Calu3 (cell line): ENCODE results near the gene ANKS3. TPM values are rescaled to one million over a fixed set of nuclear protein-coding genes. Genes with fewer than 3 reads are reported as not detected.

Source experiments
- Bru-seq: library from RNA; stranded (reverse); fragments of 400-500 nt; gene quantifications from one replicate; lab custom pipeline; 2021; lab: Mats Ljungman, UMichigan
- BruChase-seq, 2 experiments: library from RNA; stranded (reverse); fragments of 400-500 nt; gene quantifications; one replicate each; lab custom pipeline; 2021; lab: Mats Ljungman, UMichigan
- BruUV-seq: library from RNA; stranded (reverse); fragments of 400-500 nt; replicated peaks from 2 replicates; lab custom pipeline; 2021; lab: Mats Ljungman, UMichigan
- CTCF ChIA-PET: fragments of 300-600 bp; sonication (Branson Sonifier 250); formaldehyde crosslinking; loops from one replicate; lab custom pipeline; 2022; ENCODE audit warnings: antibody characterized with exemption; lab: Charles Lee
- DNase-seq: peaks from one replicate; pipeline ENCODE4 v3.0.0; 2022
- H3K27ac Mint-ChIP-seq: one replicate; pipeline ENCODE4 v1.8.0; 2022; ENCODE audit warnings: mixed read lengths; ENCODE audit not compliant: unreplicated experiment
- H3K27me3 Mint-ChIP-seq: one replicate; pipeline ENCODE4 v1.8.0; 2022; ENCODE audit warnings: mixed read lengths; ENCODE audit not compliant: unreplicated experiment
- H3K36me3 Mint-ChIP-seq: one replicate; pipeline ENCODE4 v1.8.0; 2022; ENCODE audit warnings: mild to moderate bottlenecking, moderate library complexity, mixed read lengths; ENCODE audit not compliant: insufficient read depth, unreplicated experiment
- H3K4me1 Mint-ChIP-seq: one replicate; pipeline ENCODE4 v1.8.0; 2022; ENCODE audit warnings: mild to moderate bottlenecking, low read depth, mixed read lengths; ENCODE audit not compliant: unreplicated experiment
- H3K4me3 Mint-ChIP-seq: one replicate; pipeline ENCODE4 v1.8.0; 2022; ENCODE audit warnings: mild to moderate bottlenecking, low read depth, moderate library complexity, mixed read lengths; ENCODE audit not compliant: unreplicated experiment
- H3K9me3 Mint-ChIP-seq: one replicate; pipeline ENCODE4 v1.8.0; 2022; ENCODE audit warnings: low read depth, mixed read lengths; ENCODE audit not compliant: unreplicated experiment
- intact Hi-C: fragments of 100-400 bp; cut with micrococcal nuclease; formaldehyde crosslinking; loops from one replicate; pipeline ENCODE4 v1.10.0; 2022; ENCODE audit not compliant: unreplicated experiment
- long read RNA-seq: library from polyadenylated mRNA; stranded (forward); transcript quantifications from one replicate; pipeline ENCODE4 v2.0.0, GENCODE V29; 2022
- total RNA-seq: library from RNA; stranded (reverse); gene quantifications from 2 replicates; pipeline ENCODE4 v1.2.3, GENCODE V29; 2022
- TF ChIP-seq, protein P1 (sequence below): fragments of 200-600 bp; IDR thresholded peaks from one replicate; pipeline ENCODE4 v1.8.0; 2022; ENCODE audit warnings: antibody characterized with exemption; ENCODE audit not compliant: unreplicated experiment

ANKS3 gene, protein sequence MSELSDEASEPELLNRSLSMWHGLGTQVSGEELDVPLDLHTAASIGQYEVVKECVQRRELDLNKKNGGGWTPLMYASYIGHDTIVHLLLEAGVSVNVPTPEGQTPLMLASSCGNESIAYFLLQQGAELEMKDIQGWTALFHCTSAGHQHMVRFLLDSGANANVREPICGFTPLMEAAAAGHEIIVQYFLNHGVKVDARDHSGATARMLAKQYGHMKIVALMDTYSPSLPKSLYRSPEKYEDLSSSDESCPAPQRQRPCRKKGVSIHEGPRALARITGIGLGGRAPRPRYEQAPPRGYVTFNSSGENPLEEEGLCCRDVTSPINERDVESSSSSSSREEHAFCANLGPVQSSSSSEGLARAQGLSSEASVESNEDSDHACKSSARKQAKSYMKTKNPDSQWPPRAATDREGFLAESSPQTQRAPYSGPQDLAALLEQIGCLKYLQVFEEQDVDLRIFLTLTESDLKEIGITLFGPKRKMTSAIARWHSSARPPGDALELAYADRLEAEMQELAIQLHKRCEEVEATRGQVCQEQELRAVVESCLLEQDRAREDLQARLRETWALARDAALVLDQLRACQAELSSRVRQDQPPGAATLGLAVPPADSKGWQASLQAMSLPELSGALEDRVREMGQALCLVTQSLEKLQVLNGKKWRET
- total RNA-seq (44.7 and 46.9 TPM in 2 replicates), Bru-seq, nascent RNA (percentile 70 among the genes with signal in this experiment), BruChase-seq, experiment 1, labeled RNA remaining after a 6-hour chase (percentile 80 among the genes with signal in this experiment), BruChase-seq, experiment 2, labeled RNA remaining after a 2-hour chase (percentile 74 among the genes with signal in this experiment)
- long read RNA-seq, partial matches to known transcripts, result 5 of 71 reads
- long read RNA-seq, other reads (novel, unspliced or antisense), result 63 of 71 reads

DNA sequence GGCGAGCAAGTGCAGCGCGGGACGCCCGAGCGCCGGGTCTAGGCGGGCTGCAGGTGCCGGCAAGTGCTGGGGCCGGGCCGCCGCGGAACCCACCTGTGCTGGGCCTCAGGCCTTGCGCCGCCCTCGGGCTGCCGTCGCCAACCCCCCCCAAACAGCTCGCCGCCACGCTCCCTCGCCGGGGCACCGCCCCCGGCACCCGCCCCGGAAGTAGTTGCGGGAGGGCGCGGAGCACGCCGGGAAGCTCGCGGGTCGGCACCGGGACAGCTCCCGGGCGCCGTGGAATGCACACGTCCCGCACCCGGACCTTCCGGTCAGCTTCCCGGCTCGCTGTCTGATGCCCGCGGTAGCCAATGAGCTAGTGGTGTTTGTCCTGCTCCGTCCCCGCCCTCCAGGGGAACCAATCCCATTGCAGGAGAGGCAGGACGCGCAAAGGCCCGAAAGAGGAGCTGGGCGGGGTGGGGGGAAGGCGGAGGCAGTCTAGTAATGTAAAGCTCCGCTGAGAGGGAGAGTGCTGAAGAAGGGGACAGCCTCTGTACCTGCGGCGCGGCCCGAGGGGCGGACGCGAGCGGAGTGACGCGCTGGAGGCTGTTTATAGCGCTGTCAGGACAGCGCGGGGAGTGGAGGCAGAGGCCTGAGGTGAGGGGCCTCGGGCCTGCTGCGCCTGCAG, at the start of gene ANKS3, which contains the start of gene DNAAF8:
Gene ANKS3, minus strand, starts transcription at position 209 of the 667 bp plus-strand sequence. CDS start 4,122 bp downstream, outside the sequence.
Gene DNAAF8, plus strand, starts transcription at position 475 of the 667 bp plus-strand sequence. CDS start 1,978 bp downstream, outside the sequence.
- TSS peak; percentile 34 for BruUV-seq
- DNase-seq, result peak; percentile 98
- Mint-ChIP-seq H3K27ac (peak within 1 kb of the TSS; percentile 97), H3K36me3 (peaks cover 37% of the 10 kb centered on the region), H3K9me3 (no peaks in the 10 kb centered on the region), H3K27me3 (peaks cover 14% of the 10 kb centered on the region), H3K4me3 (peak within 1 kb of the TSS; percentile 99), H3K4me1 (peaks cover 17% of the 10 kb centered on the region)
- TF ChIP-seq, protein P1, sequence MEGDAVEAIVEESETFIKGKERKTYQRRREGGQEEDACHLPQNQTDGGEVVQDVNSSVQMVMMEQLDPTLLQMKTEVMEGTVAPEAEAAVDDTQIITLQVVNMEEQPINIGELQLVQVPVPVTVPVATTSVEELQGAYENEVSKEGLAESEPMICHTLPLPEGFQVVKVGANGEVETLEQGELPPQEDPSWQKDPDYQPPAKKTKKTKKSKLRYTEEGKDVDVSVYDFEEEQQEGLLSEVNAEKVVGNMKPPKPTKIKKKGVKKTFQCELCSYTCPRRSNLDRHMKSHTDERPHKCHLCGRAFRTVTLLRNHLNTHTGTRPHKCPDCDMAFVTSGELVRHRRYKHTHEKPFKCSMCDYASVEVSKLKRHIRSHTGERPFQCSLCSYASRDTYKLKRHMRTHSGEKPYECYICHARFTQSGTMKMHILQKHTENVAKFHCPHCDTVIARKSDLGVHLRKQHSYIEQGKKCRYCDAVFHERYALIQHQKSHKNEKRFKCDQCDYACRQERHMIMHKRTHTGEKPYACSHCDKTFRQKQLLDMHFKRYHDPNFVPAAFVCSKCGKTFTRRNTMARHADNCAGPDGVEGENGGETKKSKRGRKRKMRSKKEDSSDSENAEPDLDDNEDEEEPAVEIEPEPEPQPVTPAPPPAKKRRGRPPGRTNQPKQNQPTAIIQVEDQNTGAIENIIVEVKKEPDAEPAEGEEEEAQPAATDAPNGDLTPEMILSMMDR, result no peak
- CTCF ChIA-PET, result interaction anchor here (0.5 to 1.6 kb wide), 10 partner anchors 12 to 364 kb away, joined by 3 to 5 read pairs (median 4); partner anchors contain the start of genes MGRN1 and ZNF500
- intact Hi-C loops, result loop anchor here (10.0 kb wide), 1 partner anchor 221 kb away; the partner anchor contains the start of gene SEC14L5

DNA sequence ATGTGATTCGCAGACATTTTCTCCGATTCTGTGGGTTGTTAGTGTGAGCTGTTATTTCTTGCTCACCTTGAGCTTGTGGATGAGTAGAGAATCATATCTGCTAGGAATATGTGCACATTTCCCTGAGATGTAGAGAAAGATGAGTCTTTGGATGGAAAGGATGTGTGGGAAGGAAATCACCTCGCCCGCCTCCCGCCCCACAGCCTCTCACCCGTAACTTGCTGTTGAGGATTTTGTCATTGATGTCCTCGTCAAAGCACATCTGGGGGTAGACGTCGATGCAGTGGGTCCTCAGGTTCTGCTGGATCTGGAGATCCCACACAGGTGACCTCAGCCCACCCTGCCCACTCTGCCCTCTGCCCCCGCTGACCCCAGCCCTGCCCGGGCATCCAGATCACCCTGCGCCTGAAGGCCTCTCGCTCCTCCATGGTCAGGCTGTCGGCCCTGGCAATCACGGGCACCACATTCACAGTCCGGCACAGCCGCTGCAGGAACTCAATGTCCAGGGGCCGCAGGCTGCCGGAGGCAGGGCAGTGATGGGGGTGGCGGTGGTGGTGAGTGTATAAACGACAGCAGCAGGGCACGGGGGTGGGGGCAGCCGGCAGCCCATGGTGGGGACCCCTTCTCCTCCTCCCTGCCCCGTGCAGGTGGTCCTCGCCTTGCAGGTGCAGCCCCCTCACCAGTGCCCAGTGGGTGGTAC, 49.3 kb upstream of the ANKS3 start:
- no TSS peak for BruUV-seq
- no peak overlapping the region for H3K4me3 Mint-ChIP-seq
- CTCF ChIA-PET, result no interaction called here
- TF ChIP-seq, protein P1, result no peak
- no peaks in the 10 kb centered on the region for H3K36me3 Mint-ChIP-seq
- no peaks in the 10 kb centered on the region for H3K27me3 Mint-ChIP-seq
- H3K9me3 Mint-ChIP-seq, result no peaks in the 10 kb centered on the region
- intact Hi-C loops, result no loop called here
- no peak overlapping the region for H3K27ac Mint-ChIP-seq
- no peak for DNase-seq
- H3K4me1 Mint-ChIP-seq, result peaks cover 9% of the 10 kb centered on the region

DNA sequence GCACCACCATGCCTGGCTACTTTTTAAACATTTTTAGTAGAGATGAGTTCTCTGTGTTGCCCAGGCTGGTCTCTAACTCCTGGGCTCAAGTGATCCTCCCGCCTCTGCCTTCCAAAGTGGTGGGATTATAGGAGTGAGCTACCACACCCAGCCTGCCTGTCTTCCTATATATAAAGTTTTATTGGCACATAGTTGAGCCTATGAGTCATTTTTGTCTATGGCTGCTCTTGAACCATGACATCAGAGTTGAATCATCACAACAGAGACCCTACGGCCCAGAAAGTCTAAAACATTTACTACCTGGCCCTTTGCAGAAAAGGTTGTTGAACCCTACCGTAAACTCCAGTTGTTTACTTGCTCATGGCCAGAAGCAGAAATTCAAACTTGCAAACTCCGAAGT, 46.2 kb upstream of the ANKS3 start:
- Mint-ChIP-seq H3K27ac (no peak overlapping the region), H3K9me3 (no peaks in the 10 kb centered on the region), H3K4me3 (no peak overlapping the region), H3K36me3 (no peaks in the 10 kb centered on the region), H3K27me3 (no peaks in the 10 kb centered on the region), H3K4me1 (no peaks in the 10 kb centered on the region)
- intact Hi-C loops, result no loop called here
- BruUV-seq, result no TSS peak
- TF ChIP-seq, protein P1, result no peak
- DNase-seq, result no peak
- CTCF ChIA-PET, result interaction anchor here (0.6 to 1.1 kb wide), 2 partner anchors 12 to 15 kb away, joined by 3 to 8 read pairs; partner anchors contain the start of gene SMIM22
